ENCODE results near the gene TRABD2B.

Gene TRABD2B

GRCh38 chr1:47997289-47998200, at the start of gene TRABD2B:
Gene TRABD2B, minus strand, starts transcription at chr1:47997385.
- DNase-seq (peak; percentile 78), ATAC-seq (peak; percentile 58)

- DNase-seq (no peak), ATAC-seq (no peak)
These were observed 47.1 kb upstream of the TRABD2B start for GRCh38 chr1:48044311-48044710.

- ATAC-seq (no peak), DNase-seq (no peak)
These were observed 46.4 kb upstream of the TRABD2B start for GRCh38 chr1:48043622-48044021.

GRCh38 chr1:48040154-48040553, 43.0 kb upstream of the TRABD2B start:
- DNase-seq, result no peak
- ATAC-seq, result no peak

GRCh38 chr1:48039088-48040054, 42.2 kb upstream of the TRABD2B start:
- no peak for DNase-seq
- ATAC-seq, result no peak

- ATAC-seq (no peak), DNase-seq (no peak)
These were observed 41.1 kb upstream of the TRABD2B start for GRCh38 chr1:48038270-48038767.

- ATAC-seq (no peak), DNase-seq (no peak)
These were observed 39.6 kb upstream of the TRABD2B start for GRCh38 chr1:48036710-48037355.

GRCh38 chr1:48035371-48036141, 38.4 kb upstream of the TRABD2B start:
- DNase-seq (no peak), ATAC-seq (no peak)

- ATAC-seq (no peak), DNase-seq (no peak)
These were observed 36.4 kb upstream of the TRABD2B start for GRCh38 chr1:48033495-48034045.

- DNase-seq (no peak), ATAC-seq (no peak)
These were observed 34.5 kb upstream of the TRABD2B start for GRCh38 chr1:48031676-48032075.

GRCh38 chr1:48030696-48031365, 33.6 kb upstream of the TRABD2B start:
- ATAC-seq (no peak), DNase-seq (no peak)

GRCh38 chr1:48030211-48030610, 33.0 kb upstream of the TRABD2B start:
- ATAC-seq (no peak), DNase-seq (no peak)

- no peak for ATAC-seq
- DNase-seq, result no peak
These were observed 31.3 kb upstream of the TRABD2B start for GRCh38 chr1:48028218-48029069.

- DNase-seq (no peak), ATAC-seq (no peak)
These were observed 30.3 kb upstream of the TRABD2B start for GRCh38 chr1:48027533-48027835.

- DNase-seq (no peak), ATAC-seq (no peak)
These were observed 29.7 kb upstream of the TRABD2B start for GRCh38 chr1:48026701-48027532.

- no peak for ATAC-seq
- no peak for DNase-seq
These were observed 29.1 kb upstream of the TRABD2B start for GRCh38 chr1:48026275-48026674.

GRCh38 chr1:48025076-48025475, 27.9 kb upstream of the TRABD2B start:
- no peak for ATAC-seq
- no peak for DNase-seq

GRCh38 chr1:48023488-48023887, 26.3 kb upstream of the TRABD2B start:
- no peak for DNase-seq
- ATAC-seq, result no peak

- no peak for ATAC-seq
- DNase-seq, result no peak
These were observed 25.1 kb upstream of the TRABD2B start for GRCh38 chr1:48022306-48022705.

Measured in stimulated activated naive CD8-positive, alpha-beta T cell treated with anti-CD3 and anti-CD28 coated beads, Interleukin-15, Interleukin-2, amounts not matched to agents 100 U/mL and 50 U/mL, for 24 hours (primary cell).